HAP-1 (cell line): Measurements from ENCODE around the gene ATP10A.
"Not testable (repeated sequence)": the region's sequence is repeated elsewhere in the genome, so short reads cannot be mapped to it uniquely, and the experiment has no call there.

Source experiments
- DNase-seq, 2 experiments: peaks; one replicate each; pipeline ENCODE4 v3.0.0-alpha.2; 2016 to 2020; ENCODE audit warnings: low spot score in 2 of 2
- H3K27me3 ChIP-seq: fragments of 250-450 bp; sonication (Bioruptor Pico); 2 replicates; pipeline ENCODE4 v1.5.1; 2020; ENCODE audit warnings: low read depth, mild to moderate bottlenecking, moderate library complexity
- H3K36me3 ChIP-seq: fragments of 250-450 bp; sonication (Bioruptor Pico); replicated peaks from 2 replicates; pipeline ENCODE4 v1.5.1; 2020; ENCODE audit warnings: mild to moderate bottlenecking
- H3K4me1 ChIP-seq: fragments of 250-450 bp; sonication (Bioruptor Pico); 2 replicates; pipeline ENCODE4 v1.5.1; 2020; ENCODE audit warnings: mild to moderate bottlenecking
- H3K4me3 ChIP-seq: fragments of 250-450 bp; sonication (Bioruptor Pico); 2 replicates; pipeline ENCODE4 v1.5.1; 2020; ENCODE audit warnings: mild to moderate bottlenecking, moderate library complexity
- H3K9me3 ChIP-seq: fragments of 250-450 bp; sonication (Bioruptor Pico); 2 replicates; pipeline ENCODE4 v1.5.1; 2020; ENCODE audit warnings: mild to moderate bottlenecking, moderate library complexity
- in situ Hi-C: fragments of 300-500 bp; cut with MboI; formaldehyde crosslinking; loops from 3 replicates; pipeline ENCODE4 v1.14.3; 2020; ENCODE audit warnings: low sequenced_read_pairs, inconsistent platforms, mixed read lengths

Gene ATP10A

GRCh38 chr15:25664761-25665160 is 198.4 kb downstream of the ATP10A start:
- in situ Hi-C loops = no loop called here
- no peaks in the 10 kb centered on the region for H3K27me3 ChIP-seq
- H3K4me1 ChIP-seq = peaks cover 7% of the 10 kb centered on the region
- no peak overlapping the region for H3K4me3 ChIP-seq
- H3K9me3 ChIP-seq = no peaks in the 10 kb centered on the region
- no peaks in the 10 kb centered on the region for H3K36me3 ChIP-seq
- DNase-seq = no peak

GRCh38 chr15:25663515-25663914 is 199.6 kb downstream of the ATP10A start:
- in situ Hi-C loops = no loop called here
- Histone ChIP-seq H3K4me1 (no peaks in the 10 kb centered on the region), H3K9me3 (no peaks in the 10 kb centered on the region), H3K4me3 (no peak overlapping the region), H3K36me3 (no peaks in the 10 kb centered on the region), H3K27me3 (no peaks in the 10 kb centered on the region)
- DNase-seq = no peak

- Histone ChIP-seq H3K4me1 (peaks cover under 1% of the 10 kb centered on the region), H3K9me3 (no peaks in the 10 kb centered on the region), H3K4me3 (no peak overlapping the region), H3K27me3 (no peaks in the 10 kb centered on the region), H3K36me3 (no peaks in the 10 kb centered on the region)
- no peak for DNase-seq
- in situ Hi-C loops = no loop called here
Measured at GRCh38 chr15:25661898-25662297, 201.2 kb downstream of the ATP10A start.

- in situ Hi-C loops = no loop called here
- no peaks in the 10 kb centered on the region for H3K27me3 ChIP-seq
- H3K36me3 ChIP-seq = no peaks in the 10 kb centered on the region
- no peak for DNase-seq
- no peaks in the 10 kb centered on the region for H3K9me3 ChIP-seq
- H3K4me3 ChIP-seq = no peak overlapping the region
- peaks cover 22% of the 10 kb centered on the region for H3K4me1 ChIP-seq
Measured at GRCh38 chr15:25659251-25659650, 203.9 kb downstream of the ATP10A start.

GRCh38 chr15:25658560-25658959 is 204.6 kb downstream of the ATP10A start:
- in situ Hi-C loops = no loop called here
- no peaks in the 10 kb centered on the region for H3K27me3 ChIP-seq
- no peaks in the 10 kb centered on the region for H3K36me3 ChIP-seq
- H3K9me3 ChIP-seq = no peaks in the 10 kb centered on the region
- H3K4me1 ChIP-seq = peaks cover 22% of the 10 kb centered on the region
- no peak overlapping the region for H3K4me3 ChIP-seq
- no peak for DNase-seq

- Histone ChIP-seq H3K4me3 (0 out of 2 replicates have a peak overlapping the region, but pooled peaks have one; percentile 2), H3K9me3 (no peaks in the 10 kb centered on the region), H3K4me1 (peaks cover 27% of the 10 kb centered on the region), H3K36me3 (no peaks in the 10 kb centered on the region), H3K27me3 (no peaks in the 10 kb centered on the region)
- DNase-seq = peak; percentile 87 to 94
- in situ Hi-C loops = no loop called here
Measured at GRCh38 chr15:25655207-25655948, 207.7 kb downstream of the ATP10A start.

DNA sequence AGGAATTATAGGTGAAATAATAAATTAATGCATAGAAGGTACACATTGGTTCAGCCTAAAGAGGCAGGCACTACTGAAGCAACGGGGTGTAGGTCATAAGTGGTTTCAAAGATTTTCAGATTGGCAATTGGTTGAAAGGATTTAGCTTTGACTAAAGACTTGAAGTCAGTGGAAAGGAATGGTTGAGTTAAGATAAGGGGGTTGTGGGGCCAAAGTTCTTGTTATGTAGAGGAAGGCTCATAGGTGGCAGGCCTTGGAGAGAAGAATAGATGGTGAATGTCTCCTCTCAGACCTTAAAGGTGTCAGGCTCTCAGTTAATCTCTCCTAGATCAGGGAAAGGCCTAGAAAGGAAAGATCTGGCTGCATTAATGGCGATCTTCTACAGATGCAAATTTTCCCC is 209.8 kb downstream of the ATP10A start:
- H3K27me3 ChIP-seq = no peaks in the 10 kb centered on the region
- H3K4me1 ChIP-seq = peaks cover 41% of the 10 kb centered on the region
- H3K4me3 ChIP-seq = no peak overlapping the region
- no peaks in the 10 kb centered on the region for H3K36me3 ChIP-seq
- no peaks in the 10 kb centered on the region for H3K9me3 ChIP-seq
- no peak for DNase-seq
- in situ Hi-C loops = no loop called here

- in situ Hi-C loops = no loop called here
- Histone ChIP-seq H3K27me3 (no peaks in the 10 kb centered on the region), H3K9me3 (no peaks in the 10 kb centered on the region), H3K4me1 (peaks cover 41% of the 10 kb centered on the region), H3K4me3 (no peak overlapping the region), H3K36me3 (no peaks in the 10 kb centered on the region)
- no peak for DNase-seq
Measured at GRCh38 chr15:25652704-25653103, 210.4 kb downstream of the ATP10A start.

DNA sequence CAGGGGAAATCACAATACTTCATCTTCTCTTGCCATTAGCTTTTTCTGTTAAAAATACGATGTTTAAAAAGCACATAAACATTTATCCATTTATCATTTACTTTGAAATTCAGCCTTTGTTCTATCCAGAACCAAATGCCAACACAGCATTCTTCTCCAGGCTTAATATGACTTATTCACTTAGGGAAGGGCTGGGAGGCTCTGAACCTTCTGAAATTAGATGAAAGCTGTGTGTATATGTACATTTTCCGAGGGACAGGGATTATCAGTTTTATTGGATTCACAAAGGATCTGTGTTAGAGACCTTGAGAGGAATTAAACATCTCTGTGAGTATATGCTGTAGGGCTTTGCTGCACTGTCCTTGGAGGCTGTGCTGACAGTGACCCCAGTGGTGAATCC is 213.7 kb downstream of the ATP10A start:
- in situ Hi-C loops = no loop called here
- Histone ChIP-seq H3K27me3 (no peaks in the 10 kb centered on the region), H3K4me1 (peaks cover 25% of the 10 kb centered on the region), H3K9me3 (no peaks in the 10 kb centered on the region), H3K4me3 (no peak overlapping the region), H3K36me3 (no peaks in the 10 kb centered on the region)
- DNase-seq = peak; percentile 64 to 72

GRCh38 chr15:25643120-25643519 is 220.0 kb downstream of the ATP10A start:
- in situ Hi-C loops = no loop called here
- peaks cover 50% of the 10 kb centered on the region for H3K4me1 ChIP-seq
- DNase-seq = peak; percentile 32 to 39
- no peaks in the 10 kb centered on the region for H3K9me3 ChIP-seq
- no peaks in the 10 kb centered on the region for H3K27me3 ChIP-seq
- no peak overlapping the region for H3K4me3 ChIP-seq
- no peaks in the 10 kb centered on the region for H3K36me3 ChIP-seq

DNA sequence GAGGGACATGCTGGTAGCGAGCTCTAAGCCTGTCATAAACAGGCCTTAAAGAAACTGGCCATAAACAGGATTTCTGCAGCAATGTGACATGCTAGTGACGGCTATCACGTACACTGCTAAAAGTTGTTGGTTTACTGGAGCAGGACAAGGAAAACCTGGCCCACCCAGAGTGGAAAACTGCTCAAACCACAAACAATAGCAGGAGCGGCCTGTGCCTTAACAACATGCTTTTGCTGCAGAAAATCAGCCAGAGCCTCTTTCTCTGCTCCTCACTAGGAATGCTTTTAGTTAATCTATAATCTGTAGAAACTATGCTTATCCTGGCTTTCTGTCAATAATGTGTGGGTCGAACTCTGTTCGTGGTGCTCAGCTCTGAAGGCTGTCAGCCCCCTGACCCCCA is 221.4 kb downstream of the ATP10A start:
- peak; percentile 31 to 51 for DNase-seq
- in situ Hi-C loops = no loop called here
- H3K27me3 ChIP-seq = no peaks in the 10 kb centered on the region

GRCh38 chr15:25641361-25641760 is 221.8 kb downstream of the ATP10A start:
- Histone ChIP-seq H3K27me3 (no peaks in the 10 kb centered on the region), H3K4me3 (no peak overlapping the region), H3K9me3 (no peaks in the 10 kb centered on the region), H3K36me3 (no peaks in the 10 kb centered on the region), H3K4me1 (peaks cover 62% of the 10 kb centered on the region)
- in situ Hi-C loops = no loop called here
- DNase-seq = peak; percentile 33 to 58

More for the DNA sequence above, 221.4 kb downstream of the ATP10A start:
- no peaks in the 10 kb centered on the region for H3K9me3 ChIP-seq
- peaks cover 62% of the 10 kb centered on the region for H3K4me1 ChIP-seq
- no peak overlapping the region for H3K4me3 ChIP-seq
- H3K36me3 ChIP-seq = no peaks in the 10 kb centered on the region

DNA sequence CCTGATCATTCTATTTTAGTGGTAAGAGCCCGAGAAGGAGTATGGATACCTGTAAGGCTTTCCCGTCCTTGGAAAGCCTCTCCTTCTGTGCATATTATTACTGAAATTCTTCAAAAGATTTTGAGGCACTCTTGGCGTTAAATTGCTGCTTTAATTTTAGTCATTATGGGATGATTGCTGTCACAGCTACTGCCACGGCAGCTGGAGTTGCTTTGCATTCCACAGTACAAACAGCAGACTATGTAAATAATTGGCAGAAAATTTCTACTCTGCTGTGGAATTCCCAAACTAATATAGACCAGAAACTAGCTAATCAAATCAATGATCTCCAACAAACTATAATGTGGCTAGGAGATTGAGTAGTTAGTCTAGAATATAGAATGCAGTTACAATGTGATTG is 222.2 kb downstream of the ATP10A start:
- H3K36me3 ChIP-seq, H3K4me3 ChIP-seq, H3K27me3 ChIP-seq, DNase-seq, in situ Hi-C loops, H3K9me3 ChIP-seq: not testable (repeated sequence)
- peaks cover 62% of the 10 kb centered on the region for H3K4me1 ChIP-seq

DNA sequence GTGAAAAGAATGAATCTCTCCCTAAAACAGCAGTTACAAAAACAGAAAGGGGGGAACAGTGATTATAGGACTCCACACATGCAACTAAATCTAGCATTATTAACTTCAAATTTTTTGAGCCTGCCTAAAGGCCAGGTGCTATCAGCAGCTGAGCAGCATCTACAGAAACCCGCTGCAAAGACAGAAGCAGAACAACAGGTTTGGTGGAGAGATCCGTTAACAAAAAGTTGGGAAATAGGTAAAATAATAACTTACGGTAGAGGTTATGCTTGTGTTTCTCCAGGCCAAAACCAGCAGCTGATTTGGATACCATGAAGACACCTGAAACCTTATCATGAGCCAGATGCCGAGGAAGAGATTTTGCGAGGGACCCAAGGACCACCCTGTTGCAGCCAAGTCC is 222.7 kb downstream of the ATP10A start:
- Histone ChIP-seq H3K27me3 (no peaks in the 10 kb centered on the region), H3K36me3 (no peaks in the 10 kb centered on the region), H3K9me3 (no peaks in the 10 kb centered on the region), H3K4me1 (peaks cover 62% of the 10 kb centered on the region), H3K4me3 (no peak overlapping the region)
- no peak for DNase-seq
- in situ Hi-C loops = no loop called here

GRCh38 chr15:25636486-25636885 is 226.6 kb downstream of the ATP10A start:
- DNase-seq, in situ Hi-C loops, H3K4me3 ChIP-seq, H3K36me3 ChIP-seq, H3K9me3 ChIP-seq, H3K27me3 ChIP-seq: not testable (repeated sequence)
- peaks cover 29% of the 10 kb centered on the region for H3K4me1 ChIP-seq
